ENCODE measurements around the gene KLF6.

Gene KLF6

GRCh38 chr10:3776796-3777571, 8.0 kb downstream of the KLF6 start:
- no peak for DNase-seq (ENCODE audit: low read depth, low spot score)
- TF ChIP-seq EZH2 (IDR thresholded peaks at IDR 0.05), result no peak
- TF ChIP-seq FOXP2 (optimal IDR thresholded peaks at IDR 0.05; ENCODE audit: control extremely low read depth, extremely low read length, insufficient read depth), result no peak
- TF ChIP-seq POLR2AphosphoS5 (IDR thresholded peaks at IDR 0.05; ENCODE audit: borderline replicate concordance, low read depth, low read length), result no peak
- peaks cover 56% of the 10 kb centered on the region for H3K36me3 ChIP-seq (ENCODE audit: insufficient read depth, low read length)
- no peak overlapping the region for H3K27ac ChIP-seq
- no peak overlapping the region for H3K9ac ChIP-seq (ENCODE audit: insufficient read length)
- H3K9me3 ChIP-seq (ENCODE audit: low read depth, low read length), result no peaks in the 10 kb centered on the region
- H3K4me3 ChIP-seq, result no peak overlapping the region

DNA sequence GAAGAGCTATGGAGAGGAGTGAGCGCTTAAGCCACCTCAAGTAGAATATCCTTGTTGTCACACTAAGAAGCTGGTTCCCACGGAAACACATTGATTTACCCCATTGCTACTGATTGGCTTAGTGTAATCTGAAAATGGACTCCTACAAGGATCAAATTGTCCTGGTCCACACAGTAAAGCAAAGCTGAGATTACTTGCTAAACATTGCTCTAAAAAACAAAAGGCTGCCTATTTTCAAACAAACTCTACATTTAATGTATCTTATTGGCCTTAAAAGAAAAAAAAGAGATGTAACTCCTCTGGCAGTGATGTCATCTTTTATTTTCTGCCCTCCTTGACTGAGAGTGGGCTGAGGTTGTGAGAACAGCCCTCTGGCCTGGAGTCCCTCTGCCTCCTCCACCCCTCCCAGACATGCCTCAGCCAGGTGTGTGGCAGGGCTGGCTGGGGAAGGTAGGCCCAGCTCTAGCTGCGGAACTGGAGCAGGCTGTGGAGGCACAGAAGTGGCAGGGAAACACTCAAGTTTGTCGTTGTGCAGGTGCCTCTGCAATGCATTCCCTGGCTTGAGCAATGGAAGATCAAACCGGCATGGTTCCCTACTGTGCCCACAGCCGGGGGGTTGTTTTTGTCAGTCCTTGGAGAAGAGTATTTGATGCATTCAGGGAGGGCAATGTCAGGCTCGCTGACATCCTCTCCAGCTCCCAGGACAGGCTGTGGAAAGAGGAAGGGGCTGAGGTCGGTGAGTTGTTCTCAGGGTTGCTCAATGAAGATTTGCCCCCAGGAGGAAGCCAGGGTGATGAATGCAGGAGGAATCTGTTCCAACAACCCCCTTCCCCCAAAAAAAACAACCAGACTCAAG, 9.1 kb downstream of the KLF6 start:
- H3K4me3 ChIP-seq, result no peak overlapping the region
- H3K9me3 ChIP-seq (ENCODE audit: low read depth, low read length), result no peaks in the 10 kb centered on the region
- TF ChIP-seq FOXP2 (optimal IDR thresholded peaks at IDR 0.05; ENCODE audit: control extremely low read depth, extremely low read length, insufficient read depth), result no peak
- no peak for TF ChIP-seq EZH2 (IDR thresholded peaks at IDR 0.05)
- TF ChIP-seq POLR2AphosphoS5 (IDR thresholded peaks at IDR 0.05; ENCODE audit: borderline replicate concordance, low read depth, low read length), result peak; percentile 50
- H3K9ac ChIP-seq (ENCODE audit: insufficient read length), result no peak overlapping the region
- H3K36me3 ChIP-seq (ENCODE audit: insufficient read depth, low read length), result peaks cover 46% of the 10 kb centered on the region
- H3K27ac ChIP-seq, result peak overlapping the region; percentile 36; the same call in 1 of the 2 replicates
- DNase-seq (ENCODE audit: low read depth, low spot score), result no peak

DNA sequence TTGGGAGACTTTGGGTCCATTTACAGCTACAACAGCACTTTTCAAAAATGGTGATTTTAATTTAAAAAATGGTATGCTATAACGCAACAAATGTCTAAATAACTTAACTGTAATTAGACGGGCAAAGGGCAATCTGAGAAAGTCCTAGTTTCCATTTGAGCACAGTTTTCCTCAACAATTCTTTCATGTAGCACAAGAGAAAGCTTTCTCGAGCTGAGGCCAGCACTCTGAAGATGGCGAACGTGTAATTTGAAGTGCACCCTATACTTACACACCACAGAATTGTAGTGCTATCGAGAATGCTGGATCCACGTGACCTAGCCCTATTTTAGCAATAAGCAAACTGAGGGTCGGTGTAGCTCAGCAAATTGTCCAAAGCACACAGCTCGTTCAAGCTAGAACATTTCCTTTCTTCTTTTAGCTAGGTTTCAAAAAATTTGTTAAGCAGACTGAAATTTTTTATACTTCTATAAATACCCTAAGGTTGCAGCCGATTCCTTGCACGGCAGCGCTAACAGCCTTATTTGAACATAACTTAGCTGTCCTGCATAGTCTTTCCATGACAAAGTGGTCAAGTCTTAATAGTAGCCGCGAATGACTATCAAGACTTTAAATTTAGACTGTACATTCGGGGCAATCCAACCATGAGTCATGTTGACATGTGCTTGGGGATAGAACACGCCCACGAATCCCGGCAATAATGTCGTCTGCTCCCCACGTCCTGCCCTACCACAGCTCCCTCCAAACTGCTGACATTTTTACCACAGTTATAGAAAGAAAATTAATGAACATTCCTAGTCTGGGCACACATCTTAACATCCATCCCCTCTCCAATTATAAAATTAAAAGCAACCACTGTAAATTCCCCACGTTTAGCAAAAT, 10.0 kb downstream of the KLF6 start:
- no peak for DNase-seq (ENCODE audit: low read depth, low spot score)

GRCh38 chr10:3774018-3774813, 10.8 kb downstream of the KLF6 start:
- H3K4me3 ChIP-seq, result no peak overlapping the region
- H3K9ac ChIP-seq (ENCODE audit: insufficient read length), result no peak overlapping the region
- no peak for DNase-seq (ENCODE audit: low read depth, low spot score)
- TF ChIP-seq FOXP2 (optimal IDR thresholded peaks at IDR 0.05; ENCODE audit: control extremely low read depth, extremely low read length, insufficient read depth) (no peak), POLR2AphosphoS5 (IDR thresholded peaks at IDR 0.05; ENCODE audit: borderline replicate concordance, low read depth, low read length) (no peak), EZH2 (IDR thresholded peaks at IDR 0.05) (no peak)
- H3K9me3 ChIP-seq (ENCODE audit: low read depth, low read length), result no peaks in the 10 kb centered on the region
- H3K27ac ChIP-seq, result no peak overlapping the region
- H3K36me3 ChIP-seq (ENCODE audit: insufficient read depth, low read length), result peaks cover 29% of the 10 kb centered on the region

More for the DNA sequence above, 10.0 kb downstream of the KLF6 start:
- Histone ChIP-seq H3K27ac (0 out of 2 replicates have a peak overlapping the region, but pooled peaks have one; percentile 36), H3K9ac (ENCODE audit: insufficient read length) (no peak overlapping the region), H3K4me3 (no peak overlapping the region), H3K9me3 (ENCODE audit: low read depth, low read length) (no peaks in the 10 kb centered on the region), H3K36me3 (ENCODE audit: insufficient read depth, low read length) (peaks cover 37% of the 10 kb centered on the region)
- no peak for TF ChIP-seq FOXP2 (optimal IDR thresholded peaks at IDR 0.05; ENCODE audit: control extremely low read depth, extremely low read length, insufficient read depth)
- no peak for TF ChIP-seq POLR2AphosphoS5 (IDR thresholded peaks at IDR 0.05; ENCODE audit: borderline replicate concordance, low read depth, low read length)
- TF ChIP-seq EZH2 (IDR thresholded peaks at IDR 0.05), result no peak

GRCh38 chr10:3773460-3774017, 11.5 kb downstream of the KLF6 start:
- Histone ChIP-seq H3K27ac (no peak overlapping the region), H3K4me3 (no peak overlapping the region), H3K9me3 (ENCODE audit: low read depth, low read length) (no peaks in the 10 kb centered on the region), H3K9ac (ENCODE audit: insufficient read length) (no peak overlapping the region), H3K36me3 (ENCODE audit: insufficient read depth, low read length) (peaks cover 22% of the 10 kb centered on the region)
- no peak for TF ChIP-seq POLR2AphosphoS5 (IDR thresholded peaks at IDR 0.05; ENCODE audit: borderline replicate concordance, low read depth, low read length)
- no peak for TF ChIP-seq EZH2 (IDR thresholded peaks at IDR 0.05)
- TF ChIP-seq FOXP2 (optimal IDR thresholded peaks at IDR 0.05; ENCODE audit: control extremely low read depth, extremely low read length, insufficient read depth), result no peak
- no peak for DNase-seq (ENCODE audit: low read depth, low spot score)

DNA sequence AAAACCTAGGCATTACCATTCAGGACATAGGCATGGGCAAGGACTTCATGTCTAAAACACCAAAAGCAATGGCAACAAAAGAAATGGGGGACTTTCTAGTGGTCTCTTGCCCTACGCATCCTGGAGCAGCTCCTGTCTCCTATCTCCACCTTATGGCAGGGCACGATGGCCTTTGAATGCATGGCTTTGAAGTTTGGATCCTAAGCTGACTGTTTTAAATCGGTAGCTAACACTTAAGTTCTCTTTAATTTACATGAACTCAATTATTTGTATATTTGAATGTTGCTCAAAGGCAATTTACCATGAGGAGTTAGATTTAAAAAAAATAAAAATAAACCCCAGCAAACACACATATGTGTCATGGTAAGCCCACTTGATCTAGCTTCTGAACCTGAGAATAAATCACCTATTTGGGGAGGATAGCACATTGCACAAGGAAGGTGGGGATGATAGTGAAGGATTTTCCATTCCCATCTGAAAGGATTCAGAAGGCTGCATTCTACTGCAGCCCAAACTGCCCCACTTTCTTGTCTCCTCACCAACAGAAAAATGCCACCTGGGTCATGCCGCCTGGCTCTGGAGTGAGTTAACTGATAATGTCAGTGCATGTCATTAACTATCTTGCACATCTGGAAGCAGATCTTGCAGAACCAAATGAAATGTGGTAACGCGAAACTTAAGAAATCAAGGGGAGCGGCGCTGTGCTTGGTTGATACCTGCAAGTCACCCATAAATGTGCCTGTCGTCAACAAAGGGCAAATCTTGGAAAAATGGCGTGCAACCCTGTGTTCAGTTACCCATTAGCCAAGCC, 12.4 kb downstream of the KLF6 start:
- H3K4me3 ChIP-seq, result no peak overlapping the region
- no peaks in the 10 kb centered on the region for H3K9me3 ChIP-seq (ENCODE audit: low read depth, low read length)

More for the DNA sequence above, 12.4 kb downstream of the KLF6 start:
- TF ChIP-seq FOXP2 (optimal IDR thresholded peaks at IDR 0.05; ENCODE audit: control extremely low read depth, extremely low read length, insufficient read depth) (no peak), EZH2 (IDR thresholded peaks at IDR 0.05) (no peak), POLR2AphosphoS5 (IDR thresholded peaks at IDR 0.05; ENCODE audit: borderline replicate concordance, low read depth, low read length) (no peak)
- Histone ChIP-seq H3K27ac (no peak overlapping the region), H3K36me3 (ENCODE audit: insufficient read depth, low read length) (peaks cover 13% of the 10 kb centered on the region), H3K9ac (ENCODE audit: insufficient read length) (no peak overlapping the region)
- no peak for DNase-seq (ENCODE audit: low read depth, low spot score)

Data from SK-N-MC (cell line).